ENCODE results near the gene GATAD2A.

DNA sequence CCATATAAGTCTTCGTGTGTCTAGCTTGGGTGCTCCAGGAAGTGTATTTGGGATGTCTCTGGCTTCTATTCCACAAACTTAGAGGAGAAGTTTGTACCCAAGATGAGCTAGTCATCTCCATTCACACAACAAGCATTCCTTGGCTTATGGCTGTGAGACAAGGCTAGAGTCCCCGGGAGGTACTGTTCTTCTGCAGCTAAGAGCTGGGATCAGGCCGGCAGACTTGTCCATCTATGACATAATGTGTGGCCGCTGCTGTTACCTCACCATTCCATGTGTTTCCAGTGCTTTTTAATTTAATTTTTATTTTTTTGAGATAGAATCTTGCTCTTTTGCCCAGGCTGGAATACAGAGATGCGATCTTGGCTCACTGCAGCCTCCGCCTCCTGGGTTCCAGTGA, 20.7 kb downstream of the GATAD2A start:
- no peak for TF ChIP-seq GATA3 (IDR thresholded peaks at IDR 0.05; ENCODE audit: low read depth, low read length)
- no peak for TF ChIP-seq GATA2 (IDR thresholded peaks at IDR 0.05; ENCODE audit: low read depth, low read length)

Data from SH-SY5Y (cell line).